ENCODE results near the gene ASB7.

The ASB7 gene

DNA sequence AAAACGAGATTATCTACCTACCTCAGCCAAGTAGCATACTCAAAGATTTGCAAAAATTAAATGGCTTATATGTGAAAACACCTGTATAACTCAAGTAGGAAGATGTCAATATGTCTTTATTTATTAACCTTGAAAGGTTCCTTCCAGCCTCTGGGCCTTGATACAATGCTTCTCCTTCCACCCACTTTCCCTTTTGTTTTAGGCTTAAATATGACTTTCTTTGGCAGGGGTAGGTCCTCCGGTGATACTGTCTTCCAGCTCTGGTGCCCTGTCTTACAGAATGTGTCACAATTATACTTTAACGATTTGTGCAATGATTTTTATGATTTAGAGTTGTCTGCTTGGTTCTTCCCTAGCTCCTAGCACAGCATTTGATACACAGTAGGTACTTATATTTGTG lies 4.5 kb upstream of the ASB7 start:
- no peak for DNase-seq (ENCODE audit: low spot score)

DNA sequence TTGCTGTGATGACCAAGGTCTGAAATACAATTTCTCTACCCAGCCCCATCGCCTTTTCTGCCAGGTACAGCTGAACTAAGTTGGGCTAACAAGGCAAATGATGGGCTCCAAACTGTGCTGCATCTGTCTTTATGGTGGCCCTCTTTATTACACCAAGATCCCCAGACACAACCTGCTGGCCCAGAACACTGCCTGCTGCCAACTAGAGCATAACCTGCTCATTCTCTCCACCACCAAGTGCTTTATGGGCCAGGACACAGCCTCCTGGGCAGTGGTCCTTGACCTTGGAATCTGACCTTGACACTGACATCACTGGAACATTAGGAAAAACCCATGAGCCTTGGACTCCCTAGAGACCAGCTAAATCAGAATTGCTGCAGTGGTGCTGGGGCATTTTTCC lies 3.7 kb upstream of the ASB7 start:
- DNase-seq (ENCODE audit: low spot score), result no peak

DNA sequence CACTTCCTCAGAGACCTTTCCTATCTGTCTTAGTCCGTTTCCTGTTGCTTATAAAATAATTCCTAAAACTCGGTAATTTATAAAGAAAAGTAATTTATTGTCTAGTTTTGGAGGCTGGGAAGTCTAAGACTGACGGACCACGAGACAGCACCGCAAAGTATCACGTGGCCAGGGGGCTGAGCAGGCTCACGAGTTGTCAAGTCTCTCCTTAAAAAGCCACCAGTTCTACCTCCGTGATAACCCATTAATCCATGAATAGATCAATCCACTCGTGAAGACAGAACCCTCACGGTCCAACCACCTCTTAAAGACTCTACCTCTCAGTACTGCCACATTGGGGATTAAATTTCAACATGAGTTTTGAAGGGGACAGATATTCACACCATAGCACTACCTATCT lies 1.2 kb upstream of the ASB7 start:
- DNase-seq (ENCODE audit: low spot score), result no peak

DNA sequence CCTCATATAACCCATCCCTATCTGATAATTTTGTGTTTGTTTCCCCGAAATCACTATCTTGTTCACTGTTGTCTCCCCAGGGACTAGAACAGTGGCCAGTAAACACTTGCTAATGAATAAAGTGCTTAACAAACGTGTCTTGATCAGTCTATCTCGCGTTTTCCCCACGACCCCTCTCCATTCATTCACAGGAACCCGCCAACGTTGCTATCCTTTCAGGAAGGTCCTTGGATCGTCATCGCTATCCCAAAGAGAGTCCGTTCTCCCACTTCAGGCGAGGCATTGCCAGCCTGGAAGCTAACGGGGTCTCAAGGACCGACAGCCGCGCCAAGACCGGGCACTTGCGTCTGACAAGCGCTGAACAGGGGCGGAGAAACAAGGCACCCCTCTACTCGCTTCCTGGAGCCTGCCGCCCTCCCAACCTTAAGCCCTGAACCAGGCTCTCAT lies 749 bp upstream of the ASB7 start:
- no peak for DNase-seq (ENCODE audit: low spot score)

DNA sequence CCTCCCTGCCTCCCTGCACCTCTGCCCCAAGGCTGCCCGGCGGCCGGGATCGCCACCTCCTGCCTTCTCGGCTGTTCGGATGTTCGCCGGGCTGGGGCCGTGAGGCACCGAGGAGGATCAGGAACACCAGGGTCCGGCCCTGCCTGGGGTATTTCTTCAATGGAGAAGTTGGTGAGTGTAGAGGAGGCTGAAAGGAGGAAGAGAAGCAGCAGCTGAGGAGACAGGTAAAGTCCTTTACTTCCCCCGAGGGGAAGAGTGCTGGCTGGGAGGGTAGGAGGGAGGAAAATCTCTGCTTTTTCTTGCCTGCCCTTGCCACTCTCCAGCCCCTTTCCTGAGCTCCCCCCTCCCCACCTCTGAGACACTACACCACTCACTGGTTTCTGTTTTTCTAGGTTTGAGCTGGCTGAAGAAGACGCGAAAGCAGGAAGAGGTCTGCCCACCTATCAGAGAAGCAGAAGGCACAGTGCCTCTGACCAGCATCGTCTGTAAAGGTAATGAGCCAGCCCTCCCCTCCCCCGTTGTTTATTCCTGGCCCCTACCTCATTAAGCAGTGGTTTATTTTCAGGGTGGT lies 519 bp downstream of the ASB7 start:
- no peak for DNase-seq (ENCODE audit: low spot score)

DNA sequence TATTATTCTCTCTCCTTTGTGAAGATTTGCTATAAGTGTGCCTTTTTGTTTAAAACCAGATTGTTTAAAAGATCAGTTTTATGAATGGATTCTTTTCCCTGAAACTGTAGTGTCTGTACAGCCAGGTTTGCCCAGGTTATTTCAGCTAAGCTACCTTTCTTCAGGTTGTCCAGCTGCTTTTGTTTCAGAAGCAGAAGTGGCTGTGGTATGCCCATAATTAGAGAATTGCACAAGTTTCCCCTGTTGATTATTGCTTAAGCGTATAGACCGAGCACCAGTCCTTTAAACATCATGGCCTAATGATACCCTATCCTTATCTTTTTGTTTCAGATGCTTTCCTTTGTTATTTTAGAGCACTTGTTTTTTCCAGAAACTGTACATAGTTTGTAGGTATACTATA lies 10.2 kb downstream of the ASB7 start:
- no peak for DNase-seq (ENCODE audit: low spot score)

DNA sequence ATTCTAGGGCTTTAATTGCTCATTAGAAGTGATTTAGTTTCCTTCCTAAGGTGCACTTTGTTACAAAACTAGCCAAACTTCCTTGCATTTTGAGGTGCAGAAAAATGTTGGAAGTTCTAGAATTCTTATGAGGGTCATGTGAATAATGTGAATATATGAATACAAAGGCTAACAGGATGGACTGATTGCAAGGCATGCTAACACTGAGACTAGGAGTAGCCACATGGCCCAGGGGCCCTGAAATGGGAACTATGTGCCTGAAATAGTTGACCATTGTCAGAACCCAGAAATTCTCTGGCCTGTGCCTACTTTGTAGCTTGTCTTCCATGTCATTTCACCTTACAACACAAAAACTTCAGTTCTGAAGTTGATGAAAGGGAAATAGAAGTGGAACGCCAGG lies 10.8 kb downstream of the ASB7 start:
- no peak for DNase-seq (ENCODE audit: low spot score)

DNA sequence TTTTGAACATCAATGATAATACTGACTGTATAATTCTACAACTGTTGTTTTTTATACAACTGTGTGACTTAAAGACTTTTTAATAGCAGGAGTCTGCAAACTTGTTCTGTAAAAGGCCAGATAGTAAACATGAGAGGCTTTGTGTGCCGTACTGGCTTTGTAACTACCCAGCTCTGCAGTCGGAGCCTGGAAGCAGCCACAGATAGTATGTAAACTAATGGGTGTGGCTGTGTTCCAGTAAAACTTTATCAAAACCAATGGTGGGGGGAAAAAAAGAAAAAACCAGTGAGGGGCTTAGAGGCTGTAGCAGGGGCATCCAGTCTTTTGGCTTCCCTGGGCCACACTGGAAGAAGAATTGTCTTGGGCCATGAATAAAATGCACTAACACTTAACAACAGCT lies 11.9 kb downstream of the ASB7 start:
- DNase-seq (ENCODE audit: low spot score), result no peak

DNA sequence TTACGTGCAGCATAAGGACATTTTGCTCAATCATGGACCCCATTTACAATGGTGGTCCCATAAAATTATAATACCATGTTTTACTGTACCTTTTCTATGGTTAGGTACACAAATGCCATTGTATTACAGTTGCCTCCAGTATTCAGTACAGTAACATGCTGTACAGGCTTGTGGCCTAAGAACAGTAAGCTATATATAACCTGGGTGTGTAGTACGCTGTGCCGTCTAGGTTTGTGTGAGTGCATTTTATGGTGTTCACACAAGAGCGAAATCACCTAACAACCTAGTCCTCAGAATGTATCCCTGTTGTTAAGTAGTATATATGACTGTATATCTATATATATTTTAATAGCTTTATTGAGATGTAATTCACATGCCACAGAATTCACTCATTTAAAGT lies 12.5 kb downstream of the ASB7 start:
- DNase-seq (ENCODE audit: low spot score), result no peak

DNA sequence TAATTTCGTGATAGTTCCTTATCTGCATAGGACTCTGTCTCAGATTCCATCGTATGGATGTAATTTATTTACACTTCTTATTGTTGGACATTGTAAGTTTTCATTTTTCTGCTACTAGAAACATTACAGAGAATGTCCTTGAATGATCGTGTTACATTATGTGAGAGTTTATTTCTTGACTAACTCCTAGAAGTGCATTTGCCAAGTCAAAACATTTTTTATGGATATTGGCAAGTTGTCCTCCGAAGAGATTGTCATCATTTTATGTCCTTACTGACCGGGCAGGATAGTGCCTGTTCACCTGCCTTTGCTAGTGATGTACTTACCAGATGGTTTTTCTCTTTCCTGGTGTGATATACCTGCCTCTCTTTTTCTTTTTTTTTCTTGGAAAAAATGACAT lies 13.4 kb downstream of the ASB7 start:
- DNase-seq (ENCODE audit: low spot score), result no peak

DNA sequence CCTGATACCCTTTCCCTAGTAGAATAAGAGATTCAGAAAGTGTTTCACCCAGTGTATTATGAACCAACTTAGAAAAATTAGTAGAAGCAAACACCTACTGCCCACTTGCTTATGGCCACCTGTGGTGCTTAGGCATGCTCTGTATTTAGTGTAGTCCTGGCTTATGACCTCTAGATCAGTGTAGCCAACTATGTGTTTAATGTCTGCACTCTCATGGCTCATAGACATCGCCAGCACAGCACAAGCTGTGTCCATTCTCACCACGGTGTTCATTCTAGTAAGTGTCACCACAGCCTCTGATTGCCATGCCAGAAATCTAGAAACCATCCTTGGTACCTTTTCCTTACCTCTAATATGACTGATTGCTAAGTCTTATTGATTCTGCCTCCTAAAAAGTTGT lies 14.3 kb downstream of the ASB7 start:
- DNase-seq (ENCODE audit: low spot score), result no peak

DNA sequence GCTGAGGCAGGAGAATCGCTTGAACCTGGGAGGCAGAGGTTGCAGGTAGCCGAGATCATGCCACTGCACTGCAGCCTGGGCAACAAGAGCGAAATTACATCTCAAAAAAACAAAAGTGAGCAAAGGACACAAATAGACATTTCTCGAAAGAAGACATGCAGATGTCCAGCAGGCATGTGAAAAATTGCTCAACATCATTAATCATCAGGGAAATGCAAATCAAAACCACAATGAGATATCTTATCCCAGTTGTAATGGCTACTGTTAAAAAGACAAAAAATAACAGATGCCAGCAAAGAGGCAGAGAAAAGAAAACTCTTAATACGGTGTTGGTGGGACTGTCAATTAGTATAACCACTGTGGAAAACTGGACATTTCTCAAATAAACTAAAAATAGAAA lies 20.9 kb downstream of the ASB7 start:
- no peak for DNase-seq (ENCODE audit: low spot score)

DNA sequence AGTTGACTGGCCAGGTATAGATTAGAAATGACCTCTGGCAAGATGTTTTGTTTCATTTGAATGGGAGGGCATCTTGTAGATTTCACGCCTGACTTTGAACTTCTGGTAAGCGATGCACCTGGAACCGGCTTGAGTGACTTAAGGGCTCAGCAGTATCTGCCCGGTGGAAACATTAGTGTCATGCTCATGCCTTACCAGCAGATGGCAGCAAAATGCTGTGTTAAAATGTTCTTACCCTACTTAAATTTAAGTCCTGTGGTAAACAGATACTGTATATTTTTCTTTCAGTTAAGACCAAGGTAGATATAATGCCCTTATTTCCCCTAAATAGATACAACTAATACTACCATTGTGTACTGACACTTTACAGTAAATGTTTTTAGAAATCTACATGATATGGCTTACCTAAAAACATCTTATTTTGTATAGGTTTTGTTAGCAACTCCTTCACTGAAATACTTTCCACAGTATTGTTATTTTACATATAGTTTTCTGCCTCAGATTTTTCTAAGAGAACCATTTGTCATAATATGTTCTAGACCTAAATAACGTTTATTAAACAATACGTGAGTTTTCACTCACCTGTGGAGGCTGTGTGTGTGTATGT lies 25.5 kb downstream of the ASB7 start:
- peak; percentile 62 for DNase-seq (ENCODE audit: low spot score)

DNA sequence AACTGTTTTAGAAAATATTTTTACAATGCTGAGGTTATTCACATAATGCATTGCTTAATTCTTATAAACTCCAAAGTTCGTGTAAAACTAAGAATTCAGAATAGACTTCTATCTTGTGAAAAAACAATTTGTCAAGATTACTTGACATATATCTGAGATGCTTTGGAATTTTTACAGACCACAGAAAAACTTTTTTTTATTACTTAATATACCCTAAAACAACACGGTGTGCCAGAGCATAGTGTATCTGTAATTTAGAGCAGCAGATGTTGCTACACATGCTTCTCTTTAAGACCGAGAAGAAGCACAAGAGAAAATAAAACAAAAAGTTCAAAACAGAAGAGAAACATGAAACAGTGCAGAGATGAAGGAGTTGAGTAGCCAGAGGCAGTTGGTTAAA lies 26.4 kb downstream of the ASB7 start:
- no peak for DNase-seq (ENCODE audit: low spot score)

DNA sequence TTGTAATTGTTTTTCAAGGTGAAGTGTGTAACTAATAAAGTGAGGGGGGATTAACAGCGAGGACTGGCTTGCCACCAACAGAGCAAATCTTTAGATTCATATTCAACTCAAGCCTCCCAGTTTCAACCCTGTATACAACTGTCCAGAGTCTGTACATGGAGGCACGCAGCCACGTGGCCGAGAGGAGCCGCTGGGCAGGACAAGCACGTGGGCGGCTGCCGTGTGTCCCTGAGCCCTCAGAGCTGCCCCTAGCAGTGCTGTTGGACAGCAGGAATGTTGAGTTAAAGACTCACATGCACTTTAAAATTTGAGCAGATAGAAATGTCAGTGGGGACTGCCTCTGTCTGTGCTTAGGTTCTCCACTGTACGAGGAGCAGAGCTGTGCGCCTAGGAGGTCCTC lies 29.4 kb downstream of the ASB7 start:
- no peak for DNase-seq (ENCODE audit: low spot score)

DNA sequence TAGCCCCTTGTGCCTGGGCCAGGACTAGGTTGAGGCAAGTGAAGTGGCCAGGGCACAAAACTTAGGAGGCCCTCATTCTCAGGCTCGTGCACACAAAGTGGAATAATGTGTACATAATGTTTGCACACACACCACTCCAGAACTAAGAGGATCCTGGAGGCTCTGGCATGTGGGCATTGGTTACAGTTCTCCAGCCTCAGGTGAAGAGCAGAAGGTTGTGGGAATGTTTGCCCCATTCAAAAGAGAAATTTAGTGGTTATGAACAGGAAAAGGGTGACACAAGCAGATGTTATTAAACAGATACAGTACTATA lies 31.3 kb downstream of the ASB7 start:
- no peak for DNase-seq (ENCODE audit: low spot score)

DNA sequence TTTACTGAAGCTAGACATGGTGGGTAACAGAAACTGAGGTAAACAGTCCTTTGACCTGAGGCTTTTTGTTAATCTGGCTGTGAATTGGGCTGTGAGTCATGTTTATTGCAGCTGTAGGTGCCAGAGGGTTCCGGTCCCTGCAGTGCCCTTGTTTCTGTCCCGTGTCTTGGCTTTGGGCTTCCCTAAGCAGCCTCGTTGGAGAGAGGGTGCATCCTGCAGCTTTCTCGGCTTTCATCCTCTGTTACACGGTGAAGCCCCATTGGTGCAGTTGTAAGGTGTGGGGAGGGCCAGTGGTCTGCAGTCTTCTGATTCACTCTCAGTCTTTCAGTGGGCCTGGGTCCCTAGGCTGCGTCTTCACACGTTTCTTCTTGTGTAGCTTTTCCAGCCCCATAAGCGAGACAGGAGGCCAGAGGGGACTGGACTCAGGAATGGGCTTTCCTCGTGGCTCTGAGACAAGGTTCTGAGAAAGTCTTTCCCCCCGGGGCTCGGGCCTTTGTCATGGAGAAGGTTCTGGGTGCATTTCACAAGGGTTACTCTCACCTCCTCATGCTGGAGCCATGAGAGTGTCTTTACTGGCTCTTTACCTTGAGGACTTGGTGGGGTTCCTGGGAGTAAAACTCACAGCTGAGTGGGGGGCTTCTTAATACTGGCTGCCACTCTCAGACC lies 33.1 kb downstream of the ASB7 start:
- no peak for DNase-seq (ENCODE audit: low spot score)

DNA sequence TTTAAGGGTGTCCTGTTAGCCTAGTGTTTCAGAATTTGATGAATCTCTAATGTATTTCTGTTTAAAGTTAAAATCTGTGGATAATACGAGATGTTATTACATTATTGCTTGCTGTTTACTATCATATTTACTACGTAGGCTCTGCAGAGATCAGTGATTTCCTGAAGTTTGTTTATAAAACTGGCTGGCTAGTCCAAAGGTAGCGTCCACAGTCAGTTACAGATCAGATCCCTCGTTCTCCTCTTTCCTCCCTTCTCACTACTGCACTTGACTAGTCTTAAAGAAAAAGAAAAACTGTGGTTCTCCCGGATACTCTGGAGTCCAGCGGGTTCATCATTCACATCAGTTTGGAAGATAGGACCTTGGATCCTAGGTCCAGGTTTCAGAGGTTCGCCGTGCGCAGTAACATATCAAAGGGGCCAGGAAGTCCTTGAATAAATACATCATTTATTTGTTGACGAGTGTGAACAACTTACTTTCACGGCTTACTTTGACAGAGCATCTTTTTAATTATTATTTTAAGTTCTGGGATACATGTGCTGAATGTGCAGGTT lies 35.9 kb downstream of the ASB7 start:
- DNase-seq (ENCODE audit: low spot score), result no peak

DNA sequence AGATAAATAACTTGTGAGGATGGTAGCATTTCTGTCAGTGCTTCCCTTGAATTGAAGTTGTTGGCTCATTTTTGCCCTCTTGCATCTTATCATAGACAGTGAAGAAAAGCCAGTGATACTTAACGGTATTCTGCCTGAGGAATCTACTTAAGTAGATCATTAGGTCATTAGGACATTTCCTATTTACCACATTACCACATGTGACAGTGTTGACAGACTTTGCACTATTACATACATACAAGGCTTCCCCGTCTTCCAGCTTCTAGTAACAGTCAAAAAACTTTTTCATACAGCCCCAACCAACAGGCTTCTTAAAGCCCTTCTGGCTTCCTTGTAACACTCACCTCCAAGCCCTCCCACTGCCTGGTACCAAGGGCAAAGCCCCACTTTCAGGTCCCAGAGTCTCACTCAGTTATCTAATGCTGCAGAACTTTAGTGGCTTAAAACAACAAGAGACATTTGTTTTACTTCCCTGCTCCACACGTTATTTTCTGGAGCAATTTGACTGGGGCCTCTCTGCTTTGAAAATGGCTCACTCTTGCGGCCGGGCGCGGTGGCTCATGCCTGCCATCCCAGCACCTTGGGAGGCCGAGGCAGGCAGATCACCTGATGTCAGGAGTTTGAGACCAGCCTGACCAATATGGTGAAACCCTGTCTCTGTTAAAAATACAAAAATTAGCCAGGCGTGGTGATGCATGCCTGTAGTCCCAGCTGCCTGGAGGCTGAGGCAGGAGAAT lies 40.0 kb downstream of the ASB7 start:
- no peak for DNase-seq (ENCODE audit: low spot score)

DNA sequence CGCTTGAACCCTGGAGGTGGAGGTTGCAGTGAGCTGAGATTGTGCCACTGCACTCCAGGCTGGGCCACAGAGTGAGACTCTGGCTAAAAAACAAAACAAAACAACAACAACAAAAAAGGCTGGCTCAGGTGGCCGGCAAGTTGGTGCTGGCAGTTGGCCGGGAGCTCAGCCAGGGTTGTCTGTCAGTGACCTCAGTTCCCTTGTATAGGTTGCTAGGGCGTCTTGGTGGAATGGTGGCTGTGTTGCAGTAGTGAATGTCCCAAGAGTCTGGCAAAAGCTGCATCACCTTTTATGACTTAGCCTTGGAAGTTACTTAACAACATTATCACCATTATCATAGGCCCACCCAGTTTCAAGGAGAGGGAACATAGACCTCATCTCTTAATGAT lies 40.6 kb downstream of the ASB7 start:
- no peak for DNase-seq (ENCODE audit: low spot score)

DNA sequence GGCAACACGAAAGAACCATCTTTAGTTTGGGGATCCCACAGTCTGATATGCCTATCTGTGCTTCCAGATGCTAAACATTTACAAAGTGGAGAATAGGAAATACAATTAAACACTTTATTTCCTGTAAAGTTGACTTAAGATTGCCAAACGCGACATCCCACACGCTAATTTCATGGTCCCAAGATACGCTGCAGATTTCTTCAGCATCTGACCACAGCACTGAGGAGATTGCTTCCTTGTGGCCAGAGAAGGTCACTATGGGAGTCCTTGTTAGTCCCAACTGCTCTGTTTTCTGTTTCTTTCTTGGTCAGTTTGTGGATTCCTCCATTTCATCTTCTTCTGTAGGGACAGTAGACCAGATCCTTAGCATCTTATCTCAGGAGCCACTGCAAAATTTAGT lies 43.3 kb downstream of the ASB7 start:
- DNase-seq (ENCODE audit: low spot score), result no peak

DNA sequence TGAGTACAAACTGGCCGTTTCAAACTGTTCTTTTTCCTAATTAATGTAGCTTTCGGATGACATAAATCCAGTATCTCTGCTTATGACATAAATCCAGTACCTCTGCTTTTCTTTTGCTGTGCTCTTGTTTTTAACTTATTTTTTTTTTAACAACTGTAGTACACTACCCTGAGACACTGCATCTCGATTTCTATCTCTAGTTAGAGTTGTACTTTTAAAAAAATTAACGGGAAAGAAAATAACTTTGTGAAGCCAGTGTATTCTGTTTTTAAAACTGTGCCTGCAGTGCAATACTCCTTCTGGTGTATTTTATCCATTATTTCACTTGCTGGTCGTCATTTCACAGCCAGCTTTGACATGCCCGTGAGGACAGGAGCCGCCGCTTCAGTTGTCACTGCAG lies 46.6 kb downstream of the ASB7 start:
- DNase-seq (ENCODE audit: low spot score), result no peak

DNA sequence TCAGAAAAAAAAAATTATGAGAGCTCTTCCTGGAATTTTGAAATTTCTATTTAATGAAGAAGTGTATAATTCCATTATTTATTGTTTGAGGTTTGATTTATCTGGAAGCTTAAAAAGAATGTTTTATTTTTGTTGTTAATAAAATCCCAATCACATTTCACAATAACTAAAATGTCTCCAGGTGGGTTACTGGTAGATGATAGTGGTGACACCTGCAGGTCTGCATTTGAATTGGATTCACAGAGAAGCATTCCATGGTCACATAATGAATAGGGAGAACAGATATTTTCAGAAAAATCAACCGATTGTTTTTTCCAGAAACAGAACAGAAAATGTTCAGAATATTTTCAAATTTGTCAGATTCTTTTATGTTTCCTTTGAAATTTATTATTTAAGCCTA lies 48.3 kb downstream of the ASB7 start:
- DNase-seq (ENCODE audit: low spot score), result no peak
